Measurements from ENCODE around the gene SELENOI.
"Not testable (repeated sequence)": the region's sequence is repeated elsewhere in the genome, so short reads cannot be mapped to it uniquely, and the experiment has no call there.

SELENOI gene

DNA sequence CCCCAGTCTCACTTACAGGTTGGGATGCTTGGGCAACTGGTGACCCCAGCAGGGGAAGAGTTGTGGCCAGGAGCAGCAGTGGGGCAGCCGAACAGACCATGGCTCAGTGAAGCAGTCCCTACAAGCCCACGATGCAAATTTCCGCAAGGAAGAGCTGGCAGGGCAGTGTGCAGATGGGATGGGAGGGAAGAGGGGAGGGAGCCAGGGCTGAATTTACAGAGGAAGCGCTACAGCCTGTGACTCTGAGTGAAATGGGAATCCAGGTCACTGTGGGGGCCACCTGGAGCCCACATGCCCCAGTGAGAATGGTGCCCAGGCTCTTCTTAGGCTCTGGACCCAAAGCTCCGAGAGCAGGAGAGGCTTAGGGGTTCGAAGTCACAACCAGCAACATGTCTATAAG is 27.0 kb upstream of the SELENOI start:
- H3K4me3 ChIP-seq = peak overlapping the region; percentile 44
- H3K9me3 ChIP-seq (ENCODE audit: low read depth, low read length) = no peaks in the 10 kb centered on the region
- H3K9ac ChIP-seq (ENCODE audit: insufficient read length) = peak overlapping the region; percentile 47
- no peak for DNase-seq (ENCODE audit: low read depth, low spot score)
- TF ChIP-seq POLR2AphosphoS5 (IDR thresholded peaks at IDR 0.05; ENCODE audit: borderline replicate concordance, low read depth, low read length) = no peak
- TF ChIP-seq FOXP2 (optimal IDR thresholded peaks at IDR 0.05; ENCODE audit: control extremely low read depth, extremely low read length, insufficient read depth) = no peak
- TF ChIP-seq EZH2 (IDR thresholded peaks at IDR 0.05) = no peak
- H3K27ac ChIP-seq = peak overlapping the region; percentile 94
- H3K36me3 ChIP-seq (ENCODE audit: insufficient read depth, low read length) = no peaks in the 10 kb centered on the region

DNA sequence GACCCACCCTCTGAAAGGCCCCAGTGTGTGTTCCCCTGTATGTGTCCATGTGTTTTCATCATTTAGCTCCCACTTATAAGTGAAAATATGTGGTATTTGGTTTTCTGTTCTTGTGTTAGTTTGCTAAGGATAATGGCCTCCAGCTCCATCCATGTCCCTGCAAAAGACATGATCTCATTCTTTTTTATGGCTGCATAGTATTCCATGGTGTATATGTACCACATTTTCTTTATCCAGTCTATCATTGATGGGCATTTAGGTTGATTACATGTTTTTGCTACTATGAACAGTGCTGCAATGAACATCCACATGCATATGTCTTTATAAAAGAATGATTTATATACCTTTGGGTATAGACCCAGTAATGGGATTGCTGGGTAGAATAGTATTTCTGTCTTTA is 21.5 kb upstream of the SELENOI start:
- H3K36me3 ChIP-seq (ENCODE audit: insufficient read depth, low read length); H3K4me3 ChIP-seq; H3K27ac ChIP-seq; DNase-seq (ENCODE audit: low read depth, low spot score); H3K9ac ChIP-seq (ENCODE audit: insufficient read length); H3K9me3 ChIP-seq (ENCODE audit: low read depth, low read length): not testable (repeated sequence)

DNA sequence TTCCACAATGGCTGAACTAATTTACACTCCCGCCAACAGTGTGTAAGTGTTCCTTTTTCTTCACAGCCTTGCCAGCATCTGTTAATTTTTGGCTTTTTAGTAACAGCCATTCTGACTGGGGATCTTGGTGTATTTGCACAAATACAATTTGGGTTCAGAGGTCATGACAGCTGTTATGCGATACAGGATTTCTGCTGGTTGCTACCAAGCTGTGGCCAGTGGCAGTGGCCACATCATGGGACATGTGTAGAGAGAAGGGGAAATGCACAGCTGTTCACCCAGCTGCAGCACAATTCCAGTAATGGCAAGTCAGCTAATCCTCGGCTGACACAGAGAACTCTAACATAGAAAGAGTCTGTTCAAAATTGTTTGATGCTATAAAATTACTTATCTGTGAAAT is 21.0 kb upstream of the SELENOI start:
- Histone ChIP-seq H3K9ac (ENCODE audit: insufficient read length) (no peak overlapping the region), H3K4me3 (no peak overlapping the region), H3K27ac (peak overlapping the region; percentile 35), H3K9me3 (ENCODE audit: low read depth, low read length) (no peaks in the 10 kb centered on the region), H3K36me3 (ENCODE audit: insufficient read depth, low read length) (no peaks in the 10 kb centered on the region)
- no peak for DNase-seq (ENCODE audit: low read depth, low spot score)
- TF ChIP-seq POLR2AphosphoS5 (IDR thresholded peaks at IDR 0.05; ENCODE audit: borderline replicate concordance, low read depth, low read length) = no peak

DNA sequence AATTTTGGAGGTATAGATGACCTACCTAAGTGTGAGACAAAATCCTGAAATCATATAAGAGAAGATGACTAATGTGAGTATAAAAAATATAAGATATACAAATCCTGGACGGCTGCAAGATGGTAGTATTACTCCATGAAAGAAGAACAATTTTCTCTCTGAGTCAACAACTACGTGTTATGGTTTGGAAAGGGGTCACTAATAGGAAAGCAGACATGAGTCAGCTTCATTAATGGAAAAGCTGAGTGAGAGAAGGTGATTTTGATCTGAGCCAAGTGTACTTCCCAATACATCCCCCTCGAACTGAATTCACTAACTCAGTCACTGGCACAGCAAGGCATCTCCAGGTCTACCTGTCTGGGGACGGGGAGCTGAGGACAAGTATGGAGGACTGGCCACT is 20.1 kb upstream of the SELENOI start:
- no peak for DNase-seq (ENCODE audit: low read depth, low spot score)
- peak overlapping the region; percentile 28 for H3K9ac ChIP-seq (ENCODE audit: insufficient read length)
- no peaks in the 10 kb centered on the region for H3K36me3 ChIP-seq (ENCODE audit: insufficient read depth, low read length)
- no peaks in the 10 kb centered on the region for H3K9me3 ChIP-seq (ENCODE audit: low read depth, low read length)
- H3K4me3 ChIP-seq = no peak overlapping the region
- TF ChIP-seq POLR2AphosphoS5 (IDR thresholded peaks at IDR 0.05; ENCODE audit: borderline replicate concordance, low read depth, low read length) = no peak
- TF ChIP-seq FOXP2 (optimal IDR thresholded peaks at IDR 0.05; ENCODE audit: control extremely low read depth, extremely low read length, insufficient read depth) = no peak
- TF ChIP-seq EZH2 (IDR thresholded peaks at IDR 0.05) = no peak
- H3K27ac ChIP-seq = 0 out of 2 replicates have a peak overlapping the region, but pooled peaks have one; percentile 43

DNA sequence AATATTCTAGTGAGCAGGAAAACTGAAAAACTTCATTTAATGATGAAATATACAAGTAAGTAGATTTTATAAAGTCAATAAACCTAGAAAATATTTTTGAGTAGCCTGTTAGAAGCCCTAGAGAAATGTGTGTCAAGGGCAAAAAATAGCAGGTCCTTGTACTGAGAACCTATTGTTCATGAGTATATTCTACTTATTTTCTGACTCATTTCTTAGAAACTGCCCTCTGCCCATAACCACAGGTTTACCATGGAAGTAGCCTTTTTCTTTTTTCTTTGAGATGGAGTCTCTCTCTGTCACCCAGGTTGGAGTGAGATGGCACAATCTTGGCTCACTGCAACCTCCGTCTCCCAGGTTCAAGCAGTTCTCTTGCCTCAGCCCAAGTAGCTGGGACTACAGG is 19.4 kb upstream of the SELENOI start:
- no peaks in the 10 kb centered on the region for H3K36me3 ChIP-seq (ENCODE audit: insufficient read depth, low read length)
- no peak overlapping the region for H3K4me3 ChIP-seq
- H3K9me3 ChIP-seq (ENCODE audit: low read depth, low read length) = no peaks in the 10 kb centered on the region
- no peak overlapping the region for H3K9ac ChIP-seq (ENCODE audit: insufficient read length)
- H3K27ac ChIP-seq = peak overlapping the region; percentile 4; the same call in 1 of the 2 replicates
- TF ChIP-seq POLR2AphosphoS5 (IDR thresholded peaks at IDR 0.05; ENCODE audit: borderline replicate concordance, low read depth, low read length) (no peak), EZH2 (IDR thresholded peaks at IDR 0.05) (no peak), FOXP2 (optimal IDR thresholded peaks at IDR 0.05; ENCODE audit: control extremely low read depth, extremely low read length, insufficient read depth) (no peak)
- DNase-seq (ENCODE audit: low read depth, low spot score) = no peak

DNA sequence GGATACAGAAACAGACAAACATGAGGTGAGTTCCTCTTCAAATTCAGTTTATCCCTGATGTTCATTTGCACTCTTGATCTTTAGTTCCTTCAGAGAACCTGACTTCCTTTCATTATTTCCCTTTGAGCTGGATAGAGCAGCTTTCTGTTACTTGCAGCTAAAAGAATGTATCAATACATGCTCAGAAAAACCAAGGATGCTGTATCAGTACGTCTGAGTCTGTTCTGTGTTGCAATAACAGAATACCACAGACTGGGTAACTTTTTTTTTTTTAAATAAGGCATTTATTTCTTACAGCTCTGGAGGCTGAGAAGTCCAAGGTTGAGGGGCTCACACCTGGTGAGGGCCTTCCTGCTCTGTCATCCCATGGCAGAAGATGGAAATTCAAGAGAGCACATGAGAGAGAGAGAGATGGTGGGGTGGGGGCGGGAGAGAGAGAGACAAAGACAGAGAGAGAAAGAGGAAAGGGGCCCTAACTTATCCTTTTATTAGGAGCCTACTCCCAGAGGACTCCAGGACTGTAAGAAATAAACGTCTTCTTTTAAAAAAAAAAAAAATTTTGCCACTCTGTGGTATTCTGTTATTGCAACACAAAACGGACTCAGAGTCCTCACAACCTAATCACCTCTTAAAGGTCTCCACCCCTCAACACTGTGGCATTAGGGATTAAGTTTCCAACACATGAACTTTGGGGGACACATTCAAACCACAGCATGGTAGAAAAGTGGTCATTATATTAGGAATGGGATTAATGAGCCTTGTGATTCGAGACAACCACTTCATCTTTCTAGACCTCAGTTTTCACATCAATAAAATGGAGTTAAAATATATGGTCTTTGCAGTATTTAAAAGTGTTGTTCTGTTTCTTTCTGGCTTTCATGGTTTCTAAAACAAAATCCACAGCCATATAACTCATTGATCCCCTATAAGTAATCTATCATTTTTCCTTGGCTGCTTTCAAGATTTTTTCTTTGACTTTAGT is 18.4 kb upstream of the SELENOI start:
- Histone ChIP-seq H3K9ac (ENCODE audit: insufficient read length) (no peak overlapping the region), H3K27ac (peak overlapping the region; percentile 72), H3K4me3 (no peak overlapping the region), H3K9me3 (ENCODE audit: low read depth, low read length) (no peaks in the 10 kb centered on the region), H3K36me3 (ENCODE audit: insufficient read depth, low read length) (no peaks in the 10 kb centered on the region)
- no peak for DNase-seq (ENCODE audit: low read depth, low spot score)
- TF ChIP-seq EZH2 (IDR thresholded peaks at IDR 0.05) (no peak), FOXP2 (optimal IDR thresholded peaks at IDR 0.05; ENCODE audit: control extremely low read depth, extremely low read length, insufficient read depth) (no peak), POLR2AphosphoS5 (IDR thresholded peaks at IDR 0.05; ENCODE audit: borderline replicate concordance, low read depth, low read length) (no peak)

DNA sequence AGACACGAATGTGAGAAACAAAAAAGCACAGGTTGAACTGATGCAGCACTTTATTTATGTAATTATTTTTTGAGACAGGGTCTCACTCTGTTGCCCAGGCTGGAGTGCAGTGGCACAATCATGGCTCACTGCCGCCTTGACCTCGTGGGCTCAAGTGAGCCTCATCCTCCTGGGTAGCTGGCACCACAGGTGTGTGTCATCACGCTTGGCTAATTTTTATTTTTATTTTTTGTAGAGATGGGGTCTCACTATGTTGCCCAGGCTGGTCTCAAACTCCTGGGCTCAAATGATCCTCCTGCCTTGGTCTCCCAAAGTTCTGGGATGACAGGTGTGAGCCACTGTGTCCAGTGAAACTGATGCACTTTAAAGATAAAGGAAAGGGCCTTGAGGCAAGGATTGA is 16.9 kb upstream of the SELENOI start:
- H3K9me3 ChIP-seq (ENCODE audit: low read depth, low read length); H3K36me3 ChIP-seq (ENCODE audit: insufficient read depth, low read length); H3K4me3 ChIP-seq; DNase-seq (ENCODE audit: low read depth, low spot score); H3K27ac ChIP-seq: not testable (repeated sequence)
- H3K9ac ChIP-seq (ENCODE audit: insufficient read length) = peak overlapping the region; percentile 28

DNA sequence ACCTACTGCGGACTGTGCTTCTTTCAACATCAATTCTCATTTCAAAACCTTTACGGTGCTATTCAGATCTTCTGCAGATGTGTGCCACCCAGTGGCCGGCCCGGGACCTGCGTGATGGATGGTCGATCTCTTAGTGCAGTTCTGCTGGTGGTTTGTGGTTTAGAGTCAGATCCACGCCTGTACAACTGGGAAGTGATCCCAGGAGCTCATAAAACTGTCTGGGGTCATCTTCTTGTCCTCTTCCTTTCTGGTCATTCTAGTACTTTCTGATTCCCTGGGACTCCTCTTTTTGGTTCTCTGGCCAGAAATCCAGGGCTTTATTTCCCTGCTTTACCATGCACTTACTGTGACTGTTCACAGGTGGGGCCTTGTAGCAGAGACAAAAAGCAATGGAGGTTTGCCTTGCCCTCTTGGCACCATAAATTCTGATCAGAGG is 15.8 kb upstream of the SELENOI start:
- Histone ChIP-seq H3K9ac (ENCODE audit: insufficient read length) (peak overlapping the region; percentile 13), H3K36me3 (ENCODE audit: insufficient read depth, low read length) (no peaks in the 10 kb centered on the region), H3K9me3 (ENCODE audit: low read depth, low read length) (no peaks in the 10 kb centered on the region), H3K27ac (no peak overlapping the region), H3K4me3 (no peak overlapping the region)
- DNase-seq (ENCODE audit: low read depth, low spot score) = no peak
- TF ChIP-seq EZH2 (IDR thresholded peaks at IDR 0.05) = no peak
- TF ChIP-seq FOXP2 (optimal IDR thresholded peaks at IDR 0.05; ENCODE audit: control extremely low read depth, extremely low read length, insufficient read depth) = no peak
- TF ChIP-seq POLR2AphosphoS5 (IDR thresholded peaks at IDR 0.05; ENCODE audit: borderline replicate concordance, low read depth, low read length) = peak; percentile 24; the same call in 1 of the 2 replicates

DNA sequence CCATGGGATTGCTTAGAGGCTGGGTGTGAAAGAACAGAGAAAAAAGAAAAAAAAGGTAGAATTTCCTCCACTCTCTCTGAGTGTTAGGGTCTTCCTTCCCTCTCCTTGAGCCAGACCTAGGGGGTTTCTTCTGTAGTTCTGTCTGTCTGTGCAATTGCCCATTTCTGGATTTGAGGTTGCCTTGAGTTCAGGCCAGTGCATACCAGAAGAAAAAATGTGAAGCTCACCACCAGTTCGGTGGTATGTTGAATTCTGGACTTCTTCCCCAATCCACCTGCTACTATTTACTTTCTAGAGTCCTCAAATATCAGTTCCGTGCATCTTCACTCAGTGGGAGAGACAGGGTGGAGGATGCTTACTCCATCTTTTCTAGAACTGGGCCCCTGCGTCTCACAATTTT is 15.3 kb upstream of the SELENOI start:
- no peak for TF ChIP-seq EZH2 (IDR thresholded peaks at IDR 0.05)
- TF ChIP-seq FOXP2 (optimal IDR thresholded peaks at IDR 0.05; ENCODE audit: control extremely low read depth, extremely low read length, insufficient read depth) = no peak
- no peak for TF ChIP-seq POLR2AphosphoS5 (IDR thresholded peaks at IDR 0.05; ENCODE audit: borderline replicate concordance, low read depth, low read length)
- Histone ChIP-seq H3K4me3 (no peak overlapping the region), H3K9me3 (ENCODE audit: low read depth, low read length) (no peaks in the 10 kb centered on the region), H3K36me3 (ENCODE audit: insufficient read depth, low read length) (no peaks in the 10 kb centered on the region), H3K27ac (no peak overlapping the region), H3K9ac (ENCODE audit: insufficient read length) (peak overlapping the region; percentile 13)
- DNase-seq (ENCODE audit: low read depth, low spot score) = no peak

DNA sequence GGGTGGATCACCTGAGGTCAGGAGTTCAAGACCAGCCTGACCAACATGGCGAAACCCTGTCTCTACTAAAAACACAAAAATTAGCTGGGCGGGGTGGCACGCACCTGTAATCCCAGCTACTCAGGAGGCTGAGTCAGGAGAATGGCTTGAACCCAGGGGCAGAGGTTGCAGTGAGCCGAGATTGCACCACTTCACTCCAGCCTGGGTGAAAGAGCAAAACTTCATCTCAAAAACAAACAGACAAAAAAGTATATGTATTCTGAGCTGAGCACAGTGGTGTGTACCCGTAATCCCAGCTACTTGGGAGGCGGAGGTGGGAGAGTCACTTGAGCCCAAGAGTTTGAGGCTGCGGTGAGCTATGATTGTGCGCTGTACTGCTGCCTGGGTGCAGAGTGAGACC is 14.6 kb upstream of the SELENOI start:
- not testable (repeated sequence) for H3K4me3 ChIP-seq; H3K9me3 ChIP-seq (ENCODE audit: low read depth, low read length); H3K36me3 ChIP-seq (ENCODE audit: insufficient read depth, low read length); H3K27ac ChIP-seq; DNase-seq (ENCODE audit: low read depth, low spot score); H3K9ac ChIP-seq (ENCODE audit: insufficient read length)

Data from SK-N-MC (cell line).